AG08395 (cell line): Measurements from ENCODE around the gene MAJIN.
"Not testable (repeated sequence)": the region's sequence is repeated elsewhere in the genome, so short reads cannot be mapped to it uniquely, and the experiment has no call there.

Experiments
- DNase-seq: peaks from one replicate; pipeline ENCODE4 v3.0.0; 2012; ENCODE audit warnings: mixed read lengths, low spot score

MAJIN gene

DNA sequence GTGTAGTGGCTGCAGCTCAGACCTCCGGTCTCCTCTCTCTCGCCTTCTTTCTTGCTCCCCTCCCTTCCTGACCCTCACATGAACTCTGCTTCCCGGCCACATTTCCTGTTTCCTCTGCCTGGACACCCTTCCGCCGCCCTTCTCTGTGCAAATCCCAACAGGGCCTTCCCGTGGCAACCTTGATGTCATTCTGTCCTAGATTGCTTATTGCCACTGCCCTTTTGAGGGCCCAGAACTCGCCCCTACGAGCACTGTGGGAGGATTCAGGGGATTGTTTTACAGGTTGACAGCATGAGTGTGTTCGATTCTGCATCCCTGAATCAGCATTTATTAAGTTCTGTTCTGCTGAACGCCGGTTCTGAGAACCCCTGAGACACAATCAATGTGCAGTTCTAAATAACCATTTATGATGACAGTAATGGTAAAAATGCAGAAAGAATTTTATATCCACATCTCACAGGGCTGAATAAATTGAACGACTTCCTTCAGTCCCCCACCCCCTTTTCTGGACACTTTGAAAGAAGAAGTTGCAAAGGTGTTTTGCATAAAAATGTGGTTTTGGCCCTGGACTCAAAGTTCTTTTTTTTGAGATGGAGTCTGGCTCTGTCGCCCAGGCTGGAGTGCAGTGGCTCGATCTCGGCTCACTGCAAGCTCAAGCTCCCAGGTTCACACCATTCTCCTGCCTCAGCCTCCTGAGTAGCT lies 18.5 kb upstream of the MAJIN start:
- no peak for DNase-seq

DNA sequence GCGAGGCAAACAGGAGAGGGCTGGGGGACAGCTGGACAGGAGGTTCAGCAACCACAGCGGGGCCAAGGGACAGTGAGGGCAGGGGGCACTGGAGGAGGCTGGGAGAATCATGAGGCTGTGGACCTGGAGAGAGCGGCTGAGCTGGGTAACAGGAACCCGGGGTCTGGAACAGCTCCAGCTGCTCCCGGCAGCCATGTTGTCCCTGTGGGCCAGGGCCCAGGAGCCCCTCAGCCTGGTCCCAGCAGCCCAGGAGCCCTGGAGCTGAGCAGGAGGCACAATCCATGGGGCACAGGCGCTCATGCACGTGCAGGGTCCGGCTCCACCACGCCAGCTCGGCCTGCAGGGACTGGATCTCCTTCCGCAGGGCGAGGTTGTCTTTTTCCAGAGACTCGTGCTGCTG lies 17.5 kb upstream of the MAJIN start:
- DNase-seq = no peak

DNA sequence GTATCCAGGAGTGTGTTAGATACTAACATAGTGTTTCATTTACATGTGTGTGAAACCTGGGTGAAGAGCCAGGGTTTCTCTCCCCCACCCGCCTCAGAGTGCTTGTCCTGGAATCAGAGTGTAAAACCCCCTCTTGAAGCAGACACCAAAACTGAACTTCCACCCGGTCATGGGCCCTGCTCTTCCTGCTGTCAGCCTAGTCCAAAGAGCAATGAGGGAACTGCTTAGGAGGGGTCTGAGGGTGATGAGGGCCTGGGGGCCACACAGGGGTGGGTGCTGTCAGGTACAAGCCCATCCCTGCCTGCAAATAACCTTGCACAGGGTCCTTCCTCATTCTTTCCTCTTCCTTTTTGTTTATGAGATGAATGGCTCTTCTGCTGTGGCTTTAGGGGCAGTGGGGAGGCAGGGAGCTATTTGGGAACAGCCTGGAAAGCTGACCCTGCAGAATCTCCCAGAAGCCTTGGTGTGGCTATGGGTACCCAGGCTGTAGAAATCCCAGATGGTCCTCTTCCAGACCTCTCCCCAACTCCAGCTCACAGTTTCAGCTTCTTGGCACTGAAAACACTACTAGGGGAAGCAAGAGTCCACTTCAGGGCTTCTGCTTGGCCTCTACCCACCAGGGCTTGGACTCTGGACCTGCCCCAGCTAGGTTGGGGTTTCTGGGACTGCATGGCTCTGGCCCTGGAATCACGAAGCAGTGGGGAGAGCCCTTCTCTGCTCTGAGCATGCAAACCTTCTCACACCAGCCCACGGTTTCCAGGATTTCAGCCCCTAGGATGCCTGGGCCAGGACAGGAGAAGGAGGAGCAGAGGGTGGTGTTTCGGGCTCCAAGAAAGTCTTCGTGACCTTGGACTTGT lies 16.3 kb upstream of the MAJIN start:
- DNase-seq = no peak

DNA sequence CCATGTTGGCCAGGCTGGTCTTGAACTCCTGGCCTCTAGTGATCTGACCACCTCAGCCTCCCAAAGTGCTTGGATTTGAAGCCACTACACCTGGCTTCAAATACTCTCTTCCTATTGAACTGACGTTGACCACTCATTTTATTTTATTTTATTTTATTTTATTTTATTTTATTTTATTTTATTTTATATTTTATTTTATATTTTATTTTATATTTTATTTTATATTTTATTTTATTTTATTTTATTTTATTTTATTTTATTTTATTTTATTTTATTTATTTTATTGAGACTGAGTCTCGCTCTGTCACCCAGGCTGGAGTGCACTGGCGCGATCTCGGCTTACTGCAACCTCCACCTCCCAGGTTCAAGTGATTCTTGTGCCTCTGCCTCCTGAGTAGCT lies 11.4 kb upstream of the MAJIN start:
- DNase-seq = not testable (repeated sequence)

DNA sequence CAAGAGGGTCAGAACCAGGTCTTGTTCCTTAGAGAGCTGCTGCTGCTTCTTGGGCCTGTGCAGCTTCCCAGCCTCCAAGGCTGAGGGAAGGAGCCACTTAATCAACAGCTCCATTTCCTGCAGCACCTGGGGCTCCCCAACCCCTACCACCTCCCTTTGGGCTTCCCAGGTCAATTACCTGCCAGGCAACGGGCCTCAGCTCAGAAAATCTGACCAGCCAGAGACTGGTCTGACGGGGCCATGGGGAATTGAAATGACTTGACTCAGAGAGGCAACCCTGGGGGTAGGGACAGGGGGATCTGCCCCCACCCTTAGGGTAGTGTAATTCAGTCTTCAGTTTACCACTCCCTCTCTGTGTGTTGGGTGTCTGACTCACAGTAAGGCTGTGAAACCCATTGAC lies 4.7 kb upstream of the MAJIN start:
- no peak for DNase-seq

DNA sequence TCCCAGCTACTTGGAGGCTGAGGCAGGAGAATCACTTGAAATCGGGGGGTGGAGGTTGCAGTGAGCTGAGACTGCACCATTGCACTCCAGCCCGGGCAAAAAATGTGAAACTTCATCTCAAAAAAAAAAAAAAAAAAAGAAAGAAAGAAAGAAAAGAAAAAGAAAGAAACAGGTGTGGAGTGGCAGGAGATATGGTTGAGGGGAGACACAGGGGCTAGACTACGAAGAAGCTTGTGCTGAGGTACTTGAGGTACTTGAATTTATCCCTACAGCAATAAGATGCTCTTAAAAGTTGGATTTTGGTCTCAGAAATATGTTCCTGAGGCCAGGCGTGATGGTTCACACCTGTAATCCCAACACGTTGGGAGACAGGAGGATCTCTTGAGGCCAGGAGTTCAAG lies 2.2 kb upstream of the MAJIN start:
- DNase-seq = no peak

DNA sequence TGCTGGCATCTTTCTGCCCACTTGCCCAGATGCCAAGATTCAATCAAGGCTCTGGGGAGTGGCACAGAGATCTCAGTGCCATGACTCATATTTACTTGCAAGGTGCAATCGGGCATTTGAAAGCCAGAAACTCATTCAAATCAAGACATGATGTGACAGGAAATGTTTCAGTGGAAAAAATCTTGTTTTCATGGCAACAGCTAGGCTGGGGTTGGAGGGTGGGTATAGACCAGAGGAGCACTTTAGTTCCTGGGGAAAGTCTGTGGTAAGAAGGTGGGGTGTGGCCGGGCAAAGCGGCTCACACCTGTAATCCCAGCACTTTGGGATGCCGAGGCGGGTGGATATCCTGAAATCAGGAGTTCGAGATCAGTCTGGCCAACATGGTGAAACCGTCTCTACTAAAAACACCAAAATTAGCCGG lies 1.2 kb downstream of the MAJIN start:
- no peak for DNase-seq

DNA sequence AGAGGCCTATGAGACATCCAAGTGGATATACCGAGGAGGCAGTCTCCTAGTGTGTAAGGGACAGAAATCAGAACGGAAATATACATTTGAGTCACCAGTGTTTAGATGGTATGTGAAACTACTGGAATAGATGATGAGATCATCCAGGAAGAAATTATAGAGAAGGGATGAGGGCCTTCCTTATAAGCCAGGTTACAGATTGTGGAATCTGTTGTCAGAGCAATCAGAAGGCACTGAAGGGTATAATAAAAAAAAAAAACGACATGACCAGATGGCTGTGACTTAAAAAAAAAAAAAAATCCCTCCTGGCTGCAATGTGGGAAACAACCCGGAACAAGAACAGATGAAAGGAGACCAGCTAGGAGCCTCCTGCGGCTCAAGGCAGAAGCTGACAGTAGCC lies 2.7 kb downstream of the MAJIN start:
- peak; percentile 17 for DNase-seq

DNA sequence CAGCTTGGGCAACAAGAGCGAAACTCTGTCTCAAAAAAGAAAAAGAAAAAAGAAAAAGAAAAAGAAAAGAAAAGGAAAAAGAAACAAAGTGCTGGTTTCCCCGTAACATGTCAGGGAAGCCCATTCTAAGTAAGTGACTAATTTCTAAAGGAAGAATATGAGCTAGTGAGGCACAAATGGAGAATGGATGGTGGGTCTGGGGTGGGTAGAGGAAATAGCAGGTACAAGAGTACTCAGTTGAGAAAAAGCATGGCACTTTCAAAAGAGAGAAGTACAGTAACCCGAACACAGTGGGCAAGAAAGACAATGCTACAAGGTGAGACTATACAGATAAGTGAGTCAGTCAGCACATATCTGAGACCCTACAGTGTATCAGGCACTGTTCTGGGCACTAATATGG lies 4.5 kb downstream of the MAJIN start:
- no peak for DNase-seq

DNA sequence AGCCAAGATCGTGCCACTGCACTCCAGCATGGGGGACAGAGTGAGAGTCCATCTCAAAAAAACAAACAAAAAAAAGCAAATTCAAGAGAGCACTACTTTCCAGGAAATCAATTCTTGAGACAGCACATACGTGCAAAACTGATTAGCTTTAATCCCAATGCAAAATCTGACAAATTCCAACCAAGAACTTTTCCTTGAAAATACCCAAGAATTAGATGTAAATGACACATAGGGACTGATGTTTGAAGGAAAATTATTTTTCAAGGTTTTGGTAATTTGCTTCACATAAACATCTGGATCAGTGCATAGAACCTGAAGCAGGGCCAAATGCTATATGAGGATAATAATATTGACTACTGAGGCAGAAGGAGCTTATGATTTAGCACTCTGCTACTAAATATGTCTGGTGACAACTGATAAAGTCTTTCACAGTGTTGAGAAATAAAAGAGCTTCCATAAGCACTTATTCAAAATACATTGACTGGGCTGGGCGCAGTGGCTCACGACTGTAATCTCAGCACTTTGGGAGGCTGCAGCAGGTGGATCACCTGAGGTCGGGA lies 8.8 kb downstream of the MAJIN start:
- no peak for DNase-seq

DNA sequence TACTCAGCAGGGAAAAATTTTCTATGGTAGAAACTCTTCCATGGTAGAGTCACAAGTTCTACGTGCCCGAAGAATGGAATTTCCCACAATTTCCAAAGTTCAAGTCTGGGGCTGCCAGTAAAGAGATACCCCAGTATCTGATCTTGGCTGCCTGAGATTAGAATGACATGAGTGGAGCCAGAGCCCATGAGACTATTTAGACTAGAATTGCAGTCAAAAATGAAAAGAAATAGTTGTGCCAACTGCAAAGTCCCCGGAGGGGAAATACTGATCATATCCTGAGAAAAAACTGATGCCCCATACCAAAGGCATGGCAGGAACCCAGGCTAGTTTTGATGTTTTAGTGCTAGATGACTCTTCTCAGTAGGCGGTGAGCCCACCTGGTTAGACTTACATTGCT lies 11.2 kb downstream of the MAJIN start:
- no peak for DNase-seq

DNA sequence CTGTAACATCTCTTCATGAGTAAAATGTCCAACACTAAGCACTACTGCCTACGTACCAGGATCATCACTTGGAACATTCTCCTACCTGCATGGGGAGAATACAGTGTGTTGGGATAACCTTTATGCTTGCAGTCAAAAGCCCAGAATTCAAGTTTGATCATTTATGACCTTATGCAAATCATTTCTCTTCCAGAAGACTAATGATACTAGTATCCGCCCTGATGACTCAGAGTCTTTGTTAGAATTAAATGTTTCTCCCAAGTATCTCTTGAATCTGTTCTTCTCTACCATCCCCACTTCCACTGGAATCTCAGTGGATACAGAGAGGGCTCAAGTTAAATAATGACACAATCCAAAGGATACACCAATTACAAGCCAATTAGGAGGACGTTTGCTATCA lies 12.4 kb downstream of the MAJIN start:
- no peak for DNase-seq

DNA sequence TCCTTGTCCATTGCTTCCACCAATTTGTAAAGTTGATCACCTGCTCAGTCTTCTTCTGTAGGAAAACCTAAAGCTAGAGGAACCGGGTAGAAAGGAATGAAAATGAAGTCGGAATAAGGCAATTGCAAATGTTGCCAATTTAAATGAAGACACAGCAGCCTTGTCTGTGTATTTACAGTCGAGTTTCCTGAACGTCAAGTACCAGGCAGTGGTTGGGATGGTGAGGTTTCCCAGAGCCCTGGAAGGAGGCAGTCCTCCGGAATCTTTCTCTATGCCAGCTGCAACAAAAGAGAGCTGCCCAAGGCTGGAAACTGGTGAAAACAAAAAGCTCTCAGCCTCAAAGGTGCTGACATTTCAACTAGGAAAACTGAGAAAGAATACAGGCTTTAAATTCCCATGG lies 17.7 kb downstream of the MAJIN start:
- no peak for DNase-seq

DNA sequence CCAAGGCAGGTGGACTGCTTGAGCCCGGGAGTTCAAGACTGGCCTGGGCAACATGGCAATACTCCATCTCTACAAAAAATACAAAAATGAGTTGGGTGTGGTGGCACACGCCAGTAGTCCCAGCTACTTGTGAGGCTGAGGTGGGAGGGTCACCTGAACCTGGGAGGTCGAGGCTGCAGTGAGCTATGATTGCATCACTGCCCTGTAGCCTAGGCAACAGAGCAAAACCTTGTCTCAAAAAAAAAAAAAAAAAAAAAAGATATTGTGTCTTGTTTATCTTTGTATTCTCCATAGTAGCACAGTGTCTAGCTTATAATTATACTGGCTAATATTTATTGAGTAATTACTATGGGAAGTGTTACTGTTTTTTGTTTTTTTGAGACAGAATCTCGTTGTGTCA lies 20.4 kb downstream of the MAJIN start:
- DNase-seq = no peak

DNA sequence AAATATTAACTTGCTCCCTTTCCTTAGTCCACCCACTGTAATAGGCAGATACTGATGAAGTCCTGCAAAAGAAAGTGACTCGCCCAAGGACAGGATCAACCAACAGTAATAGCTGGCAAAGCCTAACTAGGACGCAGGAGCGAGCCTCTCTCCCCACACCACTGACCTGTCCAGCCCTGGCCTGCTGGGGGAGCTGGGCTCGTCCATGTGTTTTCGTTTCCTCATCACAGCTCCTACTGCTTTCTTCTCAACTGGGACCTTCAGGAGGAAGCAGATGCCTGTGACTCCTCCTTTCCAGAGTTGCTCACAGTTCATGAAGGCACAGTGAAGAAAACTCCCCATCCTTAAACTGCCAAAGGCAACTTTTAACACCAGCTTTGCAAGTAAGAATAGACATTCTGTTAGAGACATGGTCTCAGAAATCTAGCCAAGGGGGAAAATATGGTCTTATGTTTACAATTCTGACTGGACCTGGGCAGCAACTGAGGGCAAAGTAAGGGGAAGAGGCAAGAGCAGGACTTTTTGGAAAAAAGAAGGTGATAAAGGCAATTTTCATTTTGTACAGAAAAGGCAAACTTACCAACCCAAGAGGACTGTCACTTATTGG lies 24.6 kb downstream of the MAJIN start:
- DNase-seq = peak; percentile 10

DNA sequence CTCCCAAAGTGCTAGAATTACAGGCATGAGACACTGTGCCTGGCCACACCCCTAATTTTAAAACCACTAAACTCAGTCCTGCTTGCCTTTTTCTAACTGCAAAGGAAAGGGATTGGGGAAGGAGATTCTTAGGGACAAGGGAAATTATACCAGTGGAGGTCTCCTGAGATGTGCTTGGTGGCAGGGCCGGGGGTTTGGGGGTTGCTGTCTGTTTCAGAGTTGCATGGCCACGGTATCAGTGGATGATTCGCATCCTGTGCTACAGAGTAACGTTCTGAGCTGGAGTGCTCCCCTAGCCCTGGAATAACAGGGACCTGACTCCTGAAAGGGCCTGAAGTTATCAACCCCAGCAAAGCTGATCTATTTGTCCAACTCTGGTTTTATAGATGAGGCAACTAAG lies 35.4 kb downstream of the MAJIN start:
- DNase-seq = no peak

DNA sequence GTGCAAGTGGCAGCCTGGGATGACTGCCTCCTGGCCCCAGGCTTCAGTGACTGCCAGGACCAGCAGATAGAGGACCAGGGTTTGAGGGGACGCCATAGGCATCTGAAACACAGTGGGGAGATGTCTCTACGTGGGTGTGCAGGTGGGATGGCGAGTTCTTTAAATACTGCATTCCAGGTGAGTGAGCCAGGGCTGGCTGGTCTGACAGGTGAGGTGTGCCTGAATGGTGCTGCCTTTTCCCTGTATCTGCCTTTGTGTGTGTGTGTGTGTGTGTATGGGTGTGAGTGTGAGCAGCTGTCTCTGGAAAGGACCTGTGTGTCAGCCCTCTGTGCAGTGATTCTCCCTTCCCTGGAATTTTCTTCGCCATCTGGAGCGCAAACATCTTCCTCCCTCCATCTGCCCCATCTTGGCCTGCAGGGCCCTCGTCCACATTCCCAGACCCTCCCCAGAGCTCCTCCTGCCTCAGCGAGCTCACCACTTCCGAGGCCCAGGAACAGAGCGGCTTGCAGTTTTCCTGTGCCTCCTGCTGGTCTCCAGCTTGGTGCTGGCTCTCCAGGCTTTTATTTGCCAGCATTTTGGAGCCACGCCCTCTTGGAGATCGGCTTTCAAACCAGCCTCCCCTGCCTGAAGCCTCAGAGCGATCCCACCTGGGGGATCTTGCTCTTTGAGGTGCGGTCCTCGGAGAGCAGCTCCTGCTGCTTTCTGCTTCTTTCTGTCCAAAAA lies 36.4 kb downstream of the MAJIN start, which contains the start of gene GPHA2:
Gene GPHA2 (minus strand): TSS at position 535 of the 723 bp plus-strand sequence. CDS start 433 bp downstream, at position 102.
- DNase-seq = peak; percentile 46

DNA sequence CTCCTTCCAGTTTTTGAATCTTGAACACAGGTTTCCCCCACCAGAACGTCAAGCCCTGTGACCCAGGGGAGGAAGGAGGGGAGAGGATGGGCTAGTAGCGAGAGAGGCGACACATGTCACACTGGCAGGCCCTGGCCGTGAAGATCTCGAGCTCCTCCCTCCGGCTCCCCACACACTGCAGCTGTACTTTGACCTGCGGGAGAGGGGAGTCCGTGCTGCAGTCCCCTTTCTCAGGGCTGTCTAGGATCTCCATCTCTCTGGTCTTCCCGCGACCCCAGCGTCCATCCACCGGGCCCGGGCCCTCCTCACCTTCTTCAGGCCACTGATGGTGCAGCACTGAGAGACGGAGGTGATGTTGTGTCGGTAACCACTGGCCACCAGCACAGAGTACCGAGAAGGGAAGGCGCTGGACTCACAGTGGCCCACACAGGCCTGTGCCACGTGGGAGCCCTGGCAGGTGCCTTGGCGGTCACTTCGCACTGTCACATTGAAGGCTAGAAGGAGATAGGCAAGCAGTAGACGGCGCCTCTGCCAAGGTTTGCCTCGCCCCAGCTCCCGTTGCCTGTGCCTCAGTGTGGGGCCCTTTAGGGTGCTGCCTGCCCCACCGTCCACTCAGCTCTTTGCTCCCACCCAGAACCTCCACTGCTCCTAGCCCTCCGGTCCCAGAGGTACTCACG lies 37.1 kb downstream of the MAJIN start:
- no peak for DNase-seq

DNA sequence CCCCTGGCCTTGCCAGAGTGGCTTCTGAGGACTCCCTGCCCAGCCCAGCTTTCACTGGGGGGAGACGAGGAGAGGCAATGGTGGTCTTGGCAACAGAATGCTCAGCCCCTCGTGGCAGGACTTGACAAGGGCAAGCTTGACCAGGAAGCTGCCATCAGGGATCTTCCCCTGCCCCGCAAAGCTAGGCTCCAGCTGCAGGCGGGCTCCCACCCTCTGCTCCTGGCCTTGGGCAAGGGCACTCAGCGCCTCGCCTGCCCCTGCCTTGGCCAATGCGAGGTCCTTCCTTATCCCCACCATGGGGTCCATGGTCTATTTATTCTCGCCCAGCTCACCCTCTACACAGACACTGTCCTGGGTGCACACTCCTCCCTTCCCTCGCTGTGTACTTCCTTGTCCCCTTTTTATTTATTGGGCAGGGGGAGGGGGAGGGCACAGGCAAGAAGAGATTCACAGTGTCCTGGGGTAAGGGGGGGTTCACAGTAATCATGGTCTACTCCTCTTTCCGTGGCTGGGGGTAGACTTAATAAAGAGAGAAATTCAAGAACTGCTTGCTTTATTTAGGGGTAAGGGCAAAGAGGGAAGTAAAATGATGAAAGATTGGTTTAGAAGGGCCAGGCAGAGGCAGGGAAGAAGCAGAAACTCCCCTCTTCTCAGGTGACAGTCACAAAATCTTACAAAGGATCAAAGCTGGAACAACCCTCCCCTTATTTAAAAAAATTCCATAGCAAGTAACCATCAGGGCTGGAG lies 37.8 kb downstream of the MAJIN start:
- no peak for DNase-seq

DNA sequence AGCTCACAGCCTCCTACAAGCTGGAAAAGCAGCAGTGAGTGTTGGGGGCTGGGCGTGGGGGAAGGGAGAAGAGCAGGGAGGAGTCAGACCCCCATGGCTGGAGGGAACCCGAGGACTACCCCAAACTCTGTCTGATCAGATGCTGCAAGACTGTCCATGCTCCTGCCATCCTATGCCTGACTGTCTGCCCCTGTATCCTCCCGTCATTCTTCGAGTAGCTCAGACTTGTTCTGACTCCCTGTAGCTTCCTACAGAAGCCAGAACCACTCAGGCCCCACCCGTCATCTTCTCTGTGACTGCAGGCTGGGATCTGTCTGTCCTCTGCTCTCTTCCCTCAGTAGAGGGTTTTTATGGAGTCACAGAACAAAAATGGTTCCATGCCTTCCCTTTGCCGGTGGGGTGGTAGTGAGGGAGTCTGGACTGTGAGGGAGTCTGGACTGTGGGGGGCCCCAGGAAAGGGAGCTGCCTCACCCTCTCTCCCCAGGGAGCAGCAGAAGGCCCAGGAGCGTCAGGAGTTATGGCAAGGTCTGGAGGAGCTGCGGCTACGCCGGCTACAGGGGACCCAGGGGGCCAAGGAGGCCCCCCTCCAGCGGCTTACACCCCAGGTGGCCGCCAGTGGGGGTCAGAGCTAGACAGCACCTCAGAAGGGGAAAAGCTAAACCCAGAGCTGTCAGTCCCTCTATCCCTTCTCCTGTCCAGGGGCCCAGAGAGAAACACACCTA lies 38.5 kb downstream of the MAJIN start:
- no peak for DNase-seq
